ENCODE data around the gene RUBCNL.

Gene RUBCNL

DNA sequence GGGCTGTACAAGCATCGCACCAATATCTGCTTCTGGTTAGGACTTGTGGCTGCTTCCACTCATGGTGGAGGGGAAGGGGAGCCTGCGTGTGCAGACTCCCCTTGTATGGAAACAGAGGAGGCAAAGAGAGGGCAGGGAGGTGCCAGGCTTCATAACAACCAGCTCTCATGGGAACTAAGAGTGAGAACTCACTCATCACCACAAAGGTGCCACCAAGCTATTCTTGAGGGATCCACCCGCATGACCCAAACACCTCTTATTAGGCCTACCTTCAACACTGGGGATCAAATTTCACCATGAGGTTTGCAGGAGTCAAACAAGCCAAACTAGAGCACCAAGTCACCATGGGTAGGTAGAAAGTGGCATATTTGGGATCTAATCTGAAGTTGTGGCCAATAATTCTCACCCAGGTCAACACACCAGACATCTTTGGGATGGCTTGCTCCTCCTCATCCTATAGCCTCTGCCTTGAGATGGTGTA is 46.4 kb downstream of the RUBCNL start:
- DNase-seq (ENCODE audit: low spot score): no peak

- DNase-seq (ENCODE audit: low spot score): no peak
Measured at GRCh38 chr13:46340011-46340410, 47.0 kb downstream of the RUBCNL start.

GRCh38 chr13:46339035-46339666 is 47.9 kb downstream of the RUBCNL start:
- no peak for DNase-seq (ENCODE audit: low spot score)

DNA sequence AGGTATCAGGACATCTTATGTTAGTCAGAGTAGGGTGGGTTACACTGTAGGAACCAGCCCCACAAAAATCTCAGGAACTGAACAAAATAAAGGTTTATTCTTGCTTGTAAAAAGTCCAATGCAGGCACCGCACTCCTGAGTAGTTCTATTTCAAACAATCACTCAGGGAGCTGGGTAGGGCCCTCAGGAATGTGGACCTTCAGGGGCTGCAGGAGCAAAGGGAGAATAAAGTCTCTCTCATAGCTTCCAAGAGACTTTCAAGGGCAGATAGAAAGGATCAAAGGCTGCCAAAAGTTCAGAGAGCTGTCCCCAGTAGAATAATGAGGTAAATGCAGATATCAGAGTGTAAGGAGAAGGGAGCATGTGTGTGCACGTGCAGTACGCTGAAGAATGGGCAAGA is 49.4 kb downstream of the RUBCNL start:
- no peak for DNase-seq (ENCODE audit: low spot score)

DNA sequence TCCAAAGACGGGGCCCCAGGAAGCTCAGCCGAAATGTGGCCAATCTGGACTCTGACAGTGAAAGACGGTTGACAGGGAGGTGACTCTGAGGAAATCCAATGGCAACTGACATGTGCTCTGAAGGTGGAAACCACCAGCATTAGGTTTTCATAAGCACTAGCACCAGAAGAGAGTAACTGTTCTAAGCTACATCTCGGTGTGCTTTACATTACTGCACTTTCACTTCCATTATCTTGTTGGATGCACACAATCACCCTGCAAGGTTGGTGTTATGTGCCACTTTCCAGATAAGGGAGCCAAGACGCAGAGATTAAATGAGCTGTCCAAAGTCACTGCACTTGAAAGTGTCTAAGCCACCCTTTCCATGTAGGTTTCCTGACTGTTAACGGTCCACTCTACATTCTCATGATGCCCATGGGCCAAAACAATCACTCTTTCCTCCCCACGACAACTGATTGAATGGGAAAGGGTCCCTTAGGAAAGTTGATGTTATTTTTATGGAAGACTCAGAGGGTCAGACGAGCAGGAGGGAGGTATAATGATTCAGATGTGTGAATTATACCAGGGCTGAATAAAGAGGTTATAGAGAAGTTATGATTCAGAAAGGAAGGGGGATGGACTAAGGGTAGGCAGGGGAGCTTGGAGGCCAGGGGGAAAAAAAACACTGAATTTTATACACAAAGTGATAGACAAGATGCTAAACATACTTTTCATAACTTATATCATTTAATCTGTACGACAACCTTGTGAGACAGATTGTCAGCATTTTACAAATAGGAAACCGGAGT is 52.8 kb downstream of the RUBCNL start:
- DNase-seq (ENCODE audit: low spot score): no peak

DNA sequence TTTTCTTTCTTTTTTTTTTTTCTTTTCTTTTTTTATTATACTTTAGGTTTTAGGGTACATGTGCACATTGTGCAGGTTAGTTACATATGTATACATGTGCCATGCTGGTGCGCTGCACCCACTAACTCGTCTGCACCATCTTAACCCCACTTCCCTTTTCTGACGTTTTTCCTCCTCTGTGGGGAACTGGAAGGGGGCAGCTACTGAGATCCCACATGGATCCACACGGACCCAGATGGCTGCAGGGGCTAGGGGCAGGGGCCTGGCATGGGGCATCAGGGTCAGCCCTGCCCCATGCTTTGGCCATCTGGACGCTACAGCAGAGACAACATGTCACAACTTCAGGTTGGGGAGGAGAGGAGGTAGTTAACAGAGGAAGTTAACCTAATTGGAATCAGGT is 54.3 kb downstream of the RUBCNL start:
- DNase-seq (ENCODE audit: low spot score): no peak

DNA sequence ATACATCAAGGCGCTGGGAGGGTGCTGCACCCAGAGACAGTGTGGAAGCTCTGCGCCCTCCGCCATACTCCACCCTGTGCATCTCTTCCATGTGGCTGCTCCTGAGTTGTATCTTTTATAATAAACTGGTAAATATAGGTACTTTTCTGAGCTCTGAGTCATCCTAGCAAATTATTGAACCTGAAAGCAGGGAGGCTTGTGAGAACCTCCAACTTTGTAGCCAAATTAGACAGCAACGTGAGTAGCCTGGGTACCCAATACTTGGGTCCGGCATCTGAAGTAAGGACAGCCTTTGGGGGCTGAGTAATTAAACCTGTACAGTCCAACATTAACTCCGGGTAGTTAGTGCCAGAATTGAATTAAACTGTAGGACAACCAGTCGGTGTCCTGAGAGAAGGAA is 57.4 kb downstream of the RUBCNL start:
- no peak for DNase-seq (ENCODE audit: low spot score)

GRCh38 chr13:46327246-46327645 is 59.8 kb downstream of the RUBCNL start:
- no peak for DNase-seq (ENCODE audit: low spot score)

- no peak for DNase-seq (ENCODE audit: low spot score)
Measured at GRCh38 chr13:46324976-46325375, 62.1 kb downstream of the RUBCNL start.

GRCh38 chr13:46321494-46322225 is 65.4 kb downstream of the RUBCNL start:
- peak; percentile 67 for DNase-seq (ENCODE audit: low spot score)

- no peak for DNase-seq (ENCODE audit: low spot score)
Measured at GRCh38 chr13:46320821-46321220, 66.2 kb downstream of the RUBCNL start.

DNA sequence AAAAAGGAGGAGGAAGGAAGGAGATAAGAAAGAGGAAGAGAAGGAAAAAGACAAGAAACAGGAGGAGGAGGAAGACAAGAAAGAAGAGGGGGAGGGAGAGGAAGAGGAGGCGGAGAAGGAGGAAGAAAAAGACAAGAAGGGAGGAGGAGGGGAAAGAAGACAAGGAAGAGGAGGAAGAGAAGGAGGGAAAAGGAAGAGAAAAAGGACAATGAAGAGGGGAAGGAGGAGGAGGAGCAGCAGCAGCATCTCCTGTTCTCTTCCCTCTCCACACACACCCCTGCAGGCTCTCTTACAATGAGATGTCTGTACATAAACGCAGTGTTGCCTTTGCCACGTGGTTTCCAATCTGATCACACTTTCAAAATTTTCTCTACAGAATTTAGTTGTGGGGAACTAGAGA is 66.6 kb downstream of the RUBCNL start:
- no peak for DNase-seq (ENCODE audit: low spot score)

GRCh38 chr13:46318986-46319385 is 68.1 kb downstream of the RUBCNL start:
- DNase-seq (ENCODE audit: low spot score): no peak

- no peak for DNase-seq (ENCODE audit: low spot score)
Measured at GRCh38 chr13:46317120-46317519, 69.9 kb downstream of the RUBCNL start.

DNA sequence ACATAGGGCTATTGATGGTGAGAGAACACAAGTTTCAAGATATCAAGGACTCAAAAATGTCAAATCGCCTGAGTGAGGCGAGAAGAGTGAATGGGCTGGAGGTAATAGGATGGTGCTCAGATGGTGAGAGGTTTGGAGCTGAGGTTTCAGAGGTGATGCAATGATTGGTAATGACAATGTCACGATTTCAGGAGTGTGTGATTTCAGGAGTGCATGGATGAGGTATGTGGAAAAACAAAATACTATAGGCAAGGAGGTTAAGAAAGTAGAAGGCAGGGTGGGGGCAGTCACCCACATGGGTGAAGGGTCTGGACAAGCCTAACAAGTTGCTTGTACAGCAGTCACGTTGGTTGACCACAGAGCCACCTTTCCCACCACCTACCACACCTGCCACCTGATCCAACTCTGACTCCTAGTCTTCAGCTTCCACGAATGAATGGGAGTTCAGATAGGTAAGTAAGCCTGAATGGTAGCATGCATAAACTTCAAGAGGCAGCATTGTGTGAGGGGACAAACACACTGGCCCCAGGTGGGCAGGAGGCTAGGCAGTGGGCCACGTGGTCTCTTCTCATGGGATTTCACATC is 71.5 kb downstream of the RUBCNL start:
- DNase-seq (ENCODE audit: low spot score): no peak

DNA sequence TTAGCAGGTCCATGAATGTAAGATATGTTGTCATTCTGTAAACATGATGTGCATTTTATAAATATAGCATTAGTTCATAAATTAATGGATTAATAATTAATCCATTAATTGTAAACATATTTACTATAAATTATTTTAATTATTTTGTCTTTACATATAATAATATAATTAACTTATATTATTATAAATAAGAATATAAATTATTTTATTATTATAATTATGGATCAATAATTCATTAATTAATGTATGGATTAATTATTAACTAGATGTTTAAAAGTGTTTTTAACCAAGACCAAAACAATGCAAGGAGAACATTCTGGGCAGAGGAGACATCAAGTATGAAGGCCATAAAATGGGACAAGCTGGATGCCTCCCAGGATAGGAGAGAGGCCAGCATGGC is 72.0 kb downstream of the RUBCNL start:
- no peak for DNase-seq (ENCODE audit: low spot score)

GRCh38 chr13:46314587-46314986 is 72.5 kb downstream of the RUBCNL start:
- no peak for DNase-seq (ENCODE audit: low spot score)

- DNase-seq (ENCODE audit: low spot score): no peak
Measured at GRCh38 chr13:46313432-46314257, 73.4 kb downstream of the RUBCNL start.

DNA sequence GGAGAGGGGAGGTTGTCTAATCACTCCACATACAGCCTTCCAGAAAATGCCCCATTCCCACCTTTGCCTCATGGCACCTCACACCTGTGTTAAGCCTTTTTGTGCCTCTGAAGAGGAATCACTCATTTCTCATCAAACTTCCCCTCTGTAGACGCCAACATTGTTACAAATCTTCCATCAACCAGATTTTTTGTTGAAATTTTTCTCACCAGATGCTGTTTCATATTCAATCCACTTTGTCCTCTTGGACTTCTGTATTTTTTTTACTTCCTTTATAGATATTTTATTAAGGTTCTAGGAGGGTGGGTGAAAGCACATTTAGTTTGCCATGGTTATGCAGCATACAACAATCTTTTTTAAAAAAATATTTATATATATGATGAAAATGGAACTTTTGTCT is 74.0 kb downstream of the RUBCNL start:
- DNase-seq (ENCODE audit: low spot score): no peak

- DNase-seq (ENCODE audit: low spot score): no peak
Measured at GRCh38 chr13:46311217-46311616, 75.8 kb downstream of the RUBCNL start.

DNA sequence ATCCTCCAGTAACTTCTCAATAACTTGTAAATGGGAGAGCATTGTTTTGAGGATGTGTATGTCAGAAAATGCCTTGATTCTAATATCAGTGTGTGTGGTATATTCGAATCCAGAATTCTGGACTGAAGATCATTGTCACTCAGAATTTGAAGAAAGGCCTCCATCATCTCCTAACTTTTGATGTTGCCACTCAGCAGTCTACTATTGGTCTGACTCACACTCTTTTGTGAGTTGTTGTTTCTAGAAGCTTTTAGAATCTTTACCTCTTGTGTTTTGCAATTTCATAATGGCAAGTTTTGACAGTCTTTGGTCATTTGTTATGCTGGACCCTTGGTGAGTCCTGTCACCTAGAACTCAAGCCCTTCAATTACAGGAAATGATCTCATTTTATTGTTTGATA is 77.0 kb downstream of the RUBCNL start:
- DNase-seq (ENCODE audit: low spot score): no peak

- no peak for DNase-seq (ENCODE audit: low spot score)
Measured at GRCh38 chr13:46307554-46307953, 79.5 kb downstream of the RUBCNL start.
